Testis (tissue), 3 donors: ENCODE data around the gene KLF7. TPM values are rescaled to one million over a fixed set of nuclear protein-coding genes. Genes with fewer than 3 reads are reported as not detected.

ENCODE experiments used
- DNase-seq: peaks from one replicate; pipeline ENCODE4 v3.0.0-alpha.2; 2019
- H3K27ac ChIP-seq, 2 donors: fragments of 200-600 bp; sonication (generic); one replicate each; pipeline ENCODE4 v1.5.1; 2019
- H3K27me3 ChIP-seq: fragments of 200-600 bp; sonication (generic); one replicate; pipeline ENCODE4 v1.5.1; 2019
- H3K36me3 ChIP-seq: fragments of 200-600 bp; sonication (generic); one replicate; pipeline ENCODE4 v1.5.1; 2017; ENCODE audit warnings: low read depth; ENCODE audit errors: missing control alignments
- H3K4me1 ChIP-seq: fragments of 200-600 bp; sonication (generic); one replicate; pipeline ENCODE4 v1.5.1; 2019
- H3K4me3 ChIP-seq, 2 donors: fragments of 200-600 bp; sonication (generic); one replicate each; pipeline ENCODE4 v1.5.1; 2017 to 2019
- H3K9me3 ChIP-seq: fragments of 200-600 bp; sonication (generic); one replicate; pipeline ENCODE4 v1.5.1; 2017
- CTCF ChIP-seq, 3 experiments: fragments of 450-650 bp in 2 of 3; fragments of 200-600 bp in 1 of 3; sonication (generic) in 1 of 3; IDR thresholded peaks; one replicate each; pipeline ENCODE4 v1.5.1; 2016 to 2019; ENCODE audit warnings: antibody characterized with exemption in 3 of 3, mild to moderate bottlenecking in 2 of 3, moderate library complexity in 1 of 3
- POLR2A ChIP-seq: fragments of 450-650 bp; IDR thresholded peaks from one replicate; pipeline ENCODE4 v1.6.1; 2017; ENCODE audit warnings: antibody characterized with exemption, mild to moderate bottlenecking, moderate library complexity
- WGBS, 2 donors: methylation state at CpG; one replicate each; pipeline ENCODE4 v1.1.5; 2018; 5-methylcytosine and 5-hydroxymethylcytosine counted together
- intact Hi-C: fragments of 100-400 bp; cut with DNase I; formaldehyde crosslinking; loops from one replicate; pipeline ENCODE4 v1.15.1; 2023; ENCODE audit warnings: low total_unique reads
- polyA plus RNA-seq: library from polyadenylated mRNA; stranded (reverse); fragments of 350-450 nt; fragmentation: Illumina TruSeq; extraction: RNeasy Lipid Tissue Mini Kit (QIAGEN cat#74804); gene quantifications from one replicate; pipeline ENCODE4 v1.2.3, GENCODE V29; 2014; ENCODE audit warnings: low read depth, low replicate concordance; ENCODE audit not compliant: insufficient read depth
- total RNA-seq, 2 donors: library from RNA; depleted of rRNA; stranded (reverse); fragments of >200 nt; gene quantifications; one replicate each; pipeline ENCODE4 v1.2.3, GENCODE V29; 2016

The KLF7 gene
- total and polyA plus RNA-seq, 3 donors from 2014 or later: 15.1 to 23.2 (median 21.1) TPM

- Histone ChIP-seq H3K4me1 (no peaks in the 10 kb centered on the region), H3K36me3 (no peaks in the 10 kb centered on the region), H3K4me3 (no peak overlapping the region), H3K27ac (no peak overlapping the region), H3K27me3 (no peaks in the 10 kb centered on the region), H3K9me3 (no peaks in the 10 kb centered on the region)
- intact Hi-C loops: no loop called here
- 80 to 83% methylated on average over 5 of the region's 5 CpGs for WGBS, 2 donors
- TF ChIP-seq POLR2A (no peak), CTCF (IDR thresholded peaks at IDR 0.05) (no peak)
- DNase-seq: no peak
Measured at GRCh38 chr2:207156451-207157161, 9.1 kb downstream of the KLF7 start.

- H3K4me1 ChIP-seq: no peaks in the 10 kb centered on the region
- TF ChIP-seq POLR2A: no peak
- no peak for TF ChIP-seq CTCF (IDR thresholded peaks at IDR 0.05)
- H3K36me3 ChIP-seq: no peaks in the 10 kb centered on the region
- no peaks in the 10 kb centered on the region for H3K27me3 ChIP-seq
- no peak overlapping the region for H3K27ac ChIP-seq
- DNase-seq: no peak
- H3K9me3 ChIP-seq: no peaks in the 10 kb centered on the region
- intact Hi-C loops: no loop called here
- H3K4me3 ChIP-seq: no peak overlapping the region
- WGBS, 2 donors: 74 to 82% methylated on average over 11 of the region's 11 CpGs
Measured at GRCh38 chr2:207155516-207156444, 10.0 kb downstream of the KLF7 start.

- Histone ChIP-seq H3K27ac (no peak overlapping the region), H3K9me3 (no peaks in the 10 kb centered on the region), H3K4me3 (no peak overlapping the region), H3K4me1 (no peaks in the 10 kb centered on the region), H3K36me3 (no peaks in the 10 kb centered on the region), H3K27me3 (no peaks in the 10 kb centered on the region)
- intact Hi-C loops: no loop called here
- no peak for DNase-seq
- TF ChIP-seq CTCF (IDR thresholded peaks at IDR 0.05): no peak
- no peak for TF ChIP-seq POLR2A
- WGBS, 2 donors: 86 to 93% methylated on average over 4 of the region's 4 CpGs
Measured at GRCh38 chr2:207154556-207155510, 10.9 kb downstream of the KLF7 start.

GRCh38 chr2:207153266-207153975 is 12.3 kb downstream of the KLF7 start:
- no peak for DNase-seq
- H3K9me3 ChIP-seq: no peaks in the 10 kb centered on the region
- no peaks in the 10 kb centered on the region for H3K36me3 ChIP-seq
- whole genome bisulfite sequencing, 2 donors: 66 to 81% methylated on average over 1 of the region's 1 CpG
- no peak for TF ChIP-seq POLR2A
- TF ChIP-seq CTCF (IDR thresholded peaks at IDR 0.05): no peak
- H3K4me3 ChIP-seq: no peak overlapping the region
- intact Hi-C loops: no loop called here
- H3K4me1 ChIP-seq: no peaks in the 10 kb centered on the region
- peak overlapping the region in 1 of 2 donors; percentile 58 for H3K27ac ChIP-seq
- no peaks in the 10 kb centered on the region for H3K27me3 ChIP-seq
